K562 (cell line): ENCODE results near the gene DHRS13. TPM values are rescaled to one million over a fixed set of nuclear protein-coding genes. Genes with fewer than 3 reads are reported as not detected.

Source experiments
- ATF1 ChIP-seq, 2 experiments: fragments of 450-650 bp in 1 of 2; IDR thresholded peaks; 2 replicates each; pipeline ENCODE4 v1.6.1; 2016; ENCODE audit warnings: missing compliant biosample characterization in 1 of 2, missing genetic modification characterization in 1 of 2
- CAMTA2 ChIP-seq: fragments of 250-450 bp; sonication (Bioruptor Pico); conservative IDR thresholded peaks from 2 replicates; pipeline ENCODE4 v1.5.1; 2022
- CREM ChIP-seq: IDR thresholded peaks from 2 replicates; pipeline ENCODE4 v1.6.1; 2014; ENCODE audit warnings: antibody characterized with exemption, low read depth
- HIVEP1 ChIP-seq: fragments of 250-450 bp; sonication (Bioruptor Pico); IDR thresholded peaks from 2 replicates; pipeline ENCODE4 v1.4.0; 2020; ENCODE audit warnings: mild to moderate bottlenecking
- MBD2 ChIP-seq: sonication (generic); IDR thresholded peaks from 2 replicates; pipeline ENCODE4 v1.6.1; 2016; ENCODE audit warnings: low read depth, borderline replicate concordance
- NCOA1 ChIP-seq: fragments of 450-650 bp; IDR thresholded peaks from 2 replicates; pipeline ENCODE4 v1.6.1; 2016; ENCODE audit warnings: low read depth
- PHF20 ChIP-seq: fragments of 450-650 bp; IDR thresholded peaks from 2 replicates; pipeline ENCODE4 v1.6.1; 2018; ENCODE audit not compliant: partially characterized antibody
- POLR2A ChIP-seq: fragments of 450-650 bp; conservative IDR thresholded peaks from 2 replicates; pipeline ENCODE4 v1.6.1; 2016
- POLR2G ChIP-seq: fragments of 200-400 bp; formaldehyde crosslinking; IDR thresholded peaks from 2 replicates; pipeline ENCODE4 v1.6.1; 2017; ENCODE audit warnings: low read depth, mild to moderate bottlenecking, antibody characterized with exemption, low read length, moderate library complexity
- RBM25 ChIP-seq: fragments of 200-400 bp; formaldehyde crosslinking; IDR thresholded peaks from 2 replicates; pipeline ENCODE4 v1.6.1; 2018; ENCODE audit warnings: low read length, low read depth, moderate library complexity; ENCODE audit not compliant: severe bottlenecking
- RERE ChIP-seq: sonication (generic); formaldehyde crosslinking; IDR thresholded peaks from 2 replicates; pipeline ENCODE4 v1.8.0; 2023; ENCODE audit warnings: missing genetic modification reagents, mild to moderate bottlenecking, borderline replicate concordance
- RHOXF2B ChIP-seq: fragments of 250-450 bp; sonication (Bioruptor Pico); conservative IDR thresholded peaks from 2 replicates; pipeline ENCODE4 v1.5.1; 2021
- SLC30A9 ChIP-seq: fragments of 250-450 bp; sonication (Bioruptor Pico); IDR thresholded peaks from 2 replicates; pipeline ENCODE4 v1.8.0; 2022; ENCODE audit warnings: mild to moderate bottlenecking, moderate library complexity
- SRSF9 ChIP-seq: fragments of 200-400 bp; formaldehyde crosslinking; IDR thresholded peaks from 2 replicates; pipeline ENCODE4 v1.6.1; 2017; ENCODE audit warnings: low read depth, low read length, borderline replicate concordance
- TEAD4 ChIP-seq, 2 experiments: sonication (generic) in 1 of 2; formaldehyde crosslinking in 1 of 2; IDR thresholded peaks; 2 replicates each; pipeline versions ENCODE4 v1.6.1 to v1.8.0; 2012 to 2022; ENCODE audit warnings: borderline replicate concordance in 1 of 2, inconsistent platforms in 1 of 2, low read length in 1 of 2, mild to moderate bottlenecking in 1 of 2, missing genetic modification reagents in 1 of 2
- ZBTB1 ChIP-seq: sonication (generic); formaldehyde crosslinking; IDR thresholded peaks from 2 replicates; pipeline ENCODE4 v1.8.1; 2023; ENCODE audit warnings: missing genetic modification reagents, low read depth, mild to moderate bottlenecking, borderline replicate concordance
- ZBTB9 ChIP-seq: fragments of 450-650 bp; formaldehyde crosslinking; IDR thresholded peaks from 2 replicates; pipeline ENCODE4 v1.4.0; 2020; ENCODE audit warnings: mild to moderate bottlenecking, moderate library complexity
- ZFPM2 ChIP-seq: fragments of 250-450 bp; sonication (Bioruptor Pico); IDR thresholded peaks from 2 replicates; pipeline ENCODE4 v1.5.1; 2022; ENCODE audit warnings: mild to moderate bottlenecking
- ZNF253 ChIP-seq: fragments of 250-450 bp; sonication (Bioruptor Pico); conservative IDR thresholded peaks from 2 replicates; pipeline ENCODE4 v1.6.1; 2021; ENCODE audit warnings: mild to moderate bottlenecking
- ZNF274 ChIP-seq: IDR thresholded peaks from 2 replicates; pipeline ENCODE4 v1.6.1; 2011; ENCODE audit warnings: low read depth, mild to moderate bottlenecking, low read length, moderate library complexity, borderline replicate concordance
- ZNF449 ChIP-seq: fragments of 250-450 bp; sonication (Bioruptor Pico); IDR thresholded peaks from 2 replicates; pipeline ENCODE4 v1.8.0; 2022; ENCODE audit warnings: moderate library complexity, mild to moderate bottlenecking, inconsistent platforms
- polyA plus RNA-seq, 8 experiments: library from polyadenylated mRNA; depleted of rRNA in 4 of 8; stranded (reverse) in 5 of 8; unstranded in 3 of 8; fragments of >200 nt; fragmentation: Nextera tagmentation in 2 of 8; fragmentation: Illumina TruSeq in 1 of 8; extraction: Ambion mirVana in 2 of 8; extraction: Trizol in 1 of 8; gene quantifications; 2 replicates each; pipeline versions ENCODE4 v1.2.1 to v1.2.3, GENCODE V29; 2011 to 2014; ENCODE audit warnings: inconsistent platforms in 1 of 8, missing spikeins in 1 of 8
- total RNA-seq, 7 experiments: library from RNA; depleted of rRNA in 6 of 7; stranded (reverse); fragments of >200 nt in 6 of 7; fragmentation: Illumina TruSeq in 2 of 7; extraction: Trizol in 2 of 7; gene quantifications; 2 replicates each; pipeline versions ENCODE4 v1.2.1 to v1.2.3, GENCODE V29; 2011 to 2021; ENCODE audit warnings: low replicate concordance in 1 of 7

DHRS13 gene
- total and polyA plus RNA-seq, 9 of the 15 experiments (the other 6 are each of a cell fraction or from before 2014, with no cell fraction given): 0.32 to 52.3 (median 34.3) TPM; not detected in 1

- TF ChIP-seq ZBTB9 (peak; percentile 89; the same call in 1 of the 2 replicates), ZNF274 (no peak), SRSF9 (no peak), NCOA1 (no peak), MBD2 (no peak; the same call in 1 of the 2 replicates), ZNF253 (no peak), POLR2A (peak; percentile 43), ZFPM2 (CRISPR knock-in tag) (no peak), CREM (peak; percentile 32; the same call in 1 of the 2 replicates), ZBTB1 (CRISPR knock-in tag) (no peak), ZNF449 (no peak), HIVEP1 (0 out of 2 replicates have a peak, but pooled peaks have one; percentile 16), SLC30A9 (no peak), TEAD4 (IDR thresholded peaks at IDR 0.05; ENCODE audit: low read length) (0 out of 2 replicates have a peak, but pooled peaks have one; percentile 5), TEAD4 (CRISPR knock-in tag; IDR thresholded peaks at IDR 0.05; ENCODE audit: borderline replicate concordance) (no peak), CAMTA2 (CRISPR knock-in tag) (no peak), ATF1 (CRISPR knock-in tag; IDR thresholded peaks at IDR 0.05) (no peak), ATF1 (tag; IDR thresholded peaks at IDR 0.05) (peak; percentile 44), PHF20 (no peak), RERE (no peak), RHOXF2B (CRISPR knock-in tag) (no peak), POLR2G (no peak), RBM25 (no peak)
Measured at GRCh38 chr17:28897769-28898526, 4.9 kb downstream of the DHRS13 start (continued).
